GM21576 (cell line): ENCODE results near the gene PDSS1.
"Not testable (repeated sequence)": the region's sequence is repeated elsewhere in the genome, so short reads cannot be mapped to it uniquely, and the experiment has no call there.

ENCODE experiments used
- ATAC-seq: cut with Tn5 transposase; IDR thresholded peaks from one replicate; pipeline ENCODE4 v1.9.1; 2021; ENCODE audit warnings: mild to moderate bottlenecking, moderate library complexity; ENCODE audit not compliant: unreplicated experiment

PDSS1 gene

DNA sequence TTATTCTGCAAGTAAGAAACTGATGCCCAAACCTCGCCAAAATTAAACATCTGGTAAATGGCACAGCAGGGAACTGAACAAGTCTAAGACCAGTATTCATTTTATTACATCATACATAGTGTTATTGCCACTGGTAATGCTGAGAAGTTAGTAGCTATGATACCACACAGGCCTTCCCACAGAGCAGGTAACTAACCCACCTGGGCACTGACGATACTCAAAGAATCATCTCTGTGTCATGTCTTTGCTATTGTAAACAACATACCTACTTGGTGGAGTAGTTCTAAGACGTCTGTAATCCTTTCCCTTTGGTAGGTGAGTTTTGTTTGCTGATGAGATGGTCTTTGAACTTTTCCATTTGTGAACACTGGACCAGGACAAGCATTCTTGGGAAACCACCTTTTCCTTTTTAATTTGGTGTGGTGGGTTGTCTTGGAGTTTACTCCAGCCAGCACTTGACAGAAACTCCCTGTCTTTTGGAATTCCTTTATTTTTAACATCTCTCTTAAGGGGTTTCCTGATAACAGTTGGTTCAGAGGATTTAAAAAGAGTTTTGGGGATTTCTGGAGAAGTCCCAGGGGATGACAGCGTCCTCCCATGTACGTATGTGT lies 40.9 kb downstream of the PDSS1 start:
- ATAC-seq, result no peak

DNA sequence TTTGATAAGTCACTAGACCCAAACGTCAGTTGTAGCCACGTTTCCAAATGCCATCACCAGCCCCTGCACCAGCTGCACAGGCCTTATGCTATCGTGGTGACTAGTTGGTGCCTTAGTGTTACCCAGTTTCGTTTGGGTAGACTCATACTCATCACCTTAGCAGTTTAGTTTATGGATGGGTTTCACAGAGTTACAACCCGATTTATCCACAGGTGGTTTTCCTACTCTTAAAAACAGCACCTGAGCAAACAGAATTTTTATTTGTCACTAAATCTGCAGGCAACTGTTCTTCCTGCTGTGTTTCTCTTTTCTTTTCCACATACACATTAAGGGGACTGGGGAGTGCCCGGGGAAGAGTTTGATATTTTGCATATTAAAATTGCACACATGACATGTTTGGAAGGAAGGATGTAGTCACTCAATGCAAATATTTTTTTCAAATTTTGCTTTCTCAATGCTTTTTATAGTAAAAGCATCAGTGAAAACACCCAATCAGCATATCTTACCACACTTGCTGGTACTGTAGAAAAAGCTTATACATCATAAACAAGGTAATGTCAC lies 41.6 kb downstream of the PDSS1 start:
- peak; percentile 35 for ATAC-seq

DNA sequence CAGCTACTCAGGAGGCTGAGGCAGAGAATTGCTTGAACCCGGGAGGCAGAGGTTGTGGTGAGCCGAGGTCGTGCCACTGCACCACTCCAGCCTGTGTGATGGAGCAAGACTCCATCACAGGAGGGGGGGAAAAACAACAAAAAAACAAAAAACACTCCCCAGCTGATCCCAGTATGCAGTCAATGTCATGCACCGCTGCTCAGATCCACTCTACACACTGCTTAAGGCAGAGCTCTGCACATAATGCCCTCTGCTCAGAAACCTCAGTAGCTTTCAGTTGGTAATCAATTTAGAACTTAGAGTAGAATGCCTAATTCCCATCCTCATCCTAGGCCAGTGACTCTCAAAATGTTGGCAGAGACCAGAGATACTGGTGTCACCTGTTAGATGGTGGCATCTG lies 43.9 kb downstream of the PDSS1 start:
- ATAC-seq, result no peak

DNA sequence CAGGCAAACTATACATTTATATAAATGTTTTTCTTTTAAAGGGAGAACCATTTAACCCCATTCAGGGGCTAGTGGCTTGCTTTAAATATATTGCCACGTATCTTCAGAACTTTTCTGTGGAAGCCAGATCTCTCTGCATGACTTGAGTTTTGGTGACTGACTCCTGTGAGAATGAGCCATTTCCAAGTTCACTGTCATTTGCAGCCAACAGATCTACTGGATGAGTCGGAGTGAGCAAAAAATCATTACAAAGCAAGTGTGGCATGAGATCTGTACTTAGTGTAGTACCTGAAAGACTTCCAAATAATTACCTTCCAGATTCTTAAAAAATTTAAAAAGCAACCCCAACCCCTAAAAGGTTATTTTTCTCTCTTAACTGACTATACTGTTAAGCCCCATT lies 45.6 kb downstream of the PDSS1 start:
- no peak for ATAC-seq

DNA sequence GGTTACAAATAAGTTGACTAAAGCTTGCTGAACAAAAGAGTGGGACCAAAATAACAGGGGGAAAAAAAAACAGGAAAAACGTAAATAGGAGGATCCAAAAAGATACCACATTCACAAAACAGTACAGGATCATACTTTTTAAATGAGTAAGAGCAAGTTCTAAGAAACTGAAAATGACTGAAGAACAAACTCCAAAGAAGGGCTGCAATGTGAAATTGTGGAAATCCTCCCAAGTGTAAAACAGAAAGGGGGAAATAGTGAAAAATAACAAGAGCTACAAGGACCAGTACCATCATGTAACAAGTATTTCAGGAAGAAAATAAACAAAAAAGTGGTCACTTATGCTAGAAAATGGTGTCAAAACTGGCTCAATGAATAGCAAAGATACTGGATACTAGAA lies 46.3 kb downstream of the PDSS1 start:
- no peak for ATAC-seq

DNA sequence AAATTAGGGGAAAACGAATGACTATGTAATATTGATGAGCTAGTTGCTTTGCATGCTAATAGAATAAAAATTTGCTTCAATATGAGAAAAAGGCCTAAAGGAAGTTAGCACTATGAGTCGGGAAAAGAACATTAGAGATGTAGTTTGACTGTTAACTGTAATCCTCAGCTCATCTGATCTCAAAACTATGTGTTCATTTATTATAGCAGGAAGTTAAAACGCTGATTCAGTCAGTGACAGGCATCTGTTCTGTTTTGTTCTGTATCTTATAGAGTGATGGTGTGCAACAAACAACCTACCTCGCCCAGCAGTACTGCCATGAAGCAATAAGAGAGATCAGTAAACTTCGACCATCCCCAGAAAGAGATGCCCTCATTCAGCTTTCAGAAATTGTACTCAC lies 48.6 kb downstream of the PDSS1 start:
- no peak for ATAC-seq

DNA sequence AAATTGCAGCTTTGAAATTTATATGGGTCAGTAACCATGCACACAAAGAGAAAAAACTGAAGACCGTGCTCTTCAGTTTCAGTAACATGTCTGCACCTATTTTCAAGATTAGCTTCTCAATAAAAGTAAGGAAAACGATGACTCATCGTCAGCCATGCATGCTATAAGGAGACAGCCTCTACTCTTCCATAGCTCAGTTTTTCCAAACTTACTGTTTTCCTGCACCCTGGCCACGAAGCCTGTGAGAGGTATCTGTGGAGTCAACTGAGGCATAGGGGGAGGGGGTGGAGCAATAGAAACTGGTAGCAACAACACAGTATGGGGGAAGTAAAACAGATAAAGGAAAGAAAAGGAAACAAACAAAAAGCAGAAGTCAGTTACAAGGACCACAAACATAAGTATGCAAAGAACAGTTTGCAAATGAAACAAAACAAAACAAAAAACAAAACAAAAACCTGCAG lies 58.0 kb downstream of the PDSS1 start:
- peak; percentile 94 for ATAC-seq

DNA sequence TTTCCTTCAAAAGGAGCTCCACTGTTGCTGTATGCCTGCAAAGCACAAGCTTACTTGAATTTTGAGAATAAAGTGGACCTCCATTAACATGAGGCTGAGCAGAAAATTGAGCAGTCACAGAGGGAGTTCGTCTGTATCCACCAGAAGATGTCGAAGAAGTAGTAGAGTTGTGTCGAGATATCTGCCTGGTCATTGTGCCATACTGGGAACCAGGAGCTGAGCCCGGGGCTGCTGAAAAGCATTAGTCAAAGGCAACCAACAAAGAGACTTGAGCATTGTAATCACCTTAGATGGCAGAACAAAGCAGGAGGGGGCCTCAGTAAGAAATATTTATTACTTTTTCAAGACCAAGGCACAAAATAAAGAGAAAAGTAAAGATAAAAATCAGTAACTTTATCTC lies 61.5 kb downstream of the PDSS1 start:
- no peak for ATAC-seq

DNA sequence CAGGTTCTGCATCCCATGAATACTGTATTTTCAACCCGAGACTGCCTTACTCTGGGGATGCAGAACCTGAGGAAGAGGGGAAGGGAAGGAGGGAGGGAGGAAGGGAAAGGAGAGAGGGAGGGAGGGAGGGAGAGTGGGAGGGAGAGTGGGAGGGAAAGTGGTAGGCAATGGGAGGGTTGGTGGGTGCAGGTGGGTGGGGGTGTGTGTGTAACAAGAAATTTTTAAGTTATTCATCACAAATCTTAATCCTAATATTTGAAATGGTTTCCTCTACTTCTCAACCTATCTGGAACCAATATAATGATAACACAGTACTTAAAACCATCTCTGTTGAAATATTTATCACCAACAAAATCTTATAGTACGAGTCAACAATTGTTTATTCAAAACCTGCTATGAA lies 68.0 kb downstream of the PDSS1 start:
- no peak for ATAC-seq

DNA sequence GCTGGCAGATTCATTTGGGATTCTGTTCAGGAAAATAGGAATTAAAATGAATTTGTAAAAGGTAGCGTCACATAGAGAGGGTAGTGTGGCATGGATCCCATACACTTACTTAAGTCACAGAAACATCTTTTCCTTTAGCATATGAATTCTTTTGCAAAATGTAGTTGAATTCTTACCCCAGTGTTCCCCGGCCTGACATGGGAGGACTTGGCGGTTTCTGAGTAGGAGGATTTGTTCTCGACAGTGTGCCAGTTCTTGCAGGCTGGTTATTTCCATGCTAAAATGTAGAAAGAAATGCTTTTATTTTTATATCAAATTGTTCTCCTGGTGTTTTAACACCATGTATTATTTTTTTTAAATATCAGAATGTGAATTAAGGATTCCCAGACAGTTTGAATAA lies 72.6 kb downstream of the PDSS1 start:
- ATAC-seq, result no peak

DNA sequence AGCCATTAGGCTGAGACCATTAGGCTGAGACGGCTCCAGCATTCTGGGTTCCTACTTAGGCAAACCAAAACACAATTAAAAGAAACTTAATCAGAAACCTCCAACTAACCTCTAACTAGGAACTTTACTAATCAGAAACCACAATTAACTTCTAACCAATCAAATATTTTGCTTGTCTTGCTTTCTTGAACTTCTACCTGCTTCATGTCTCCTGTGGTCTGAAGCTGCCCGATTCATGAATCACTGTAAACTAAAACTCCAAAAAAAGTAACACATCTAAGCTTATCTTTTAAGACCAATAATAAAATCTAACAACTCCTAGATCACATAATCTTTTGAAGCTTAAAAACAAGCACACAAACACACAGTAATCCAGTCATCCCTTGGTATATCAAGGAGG lies 76.1 kb downstream of the PDSS1 start:
- no peak for ATAC-seq

DNA sequence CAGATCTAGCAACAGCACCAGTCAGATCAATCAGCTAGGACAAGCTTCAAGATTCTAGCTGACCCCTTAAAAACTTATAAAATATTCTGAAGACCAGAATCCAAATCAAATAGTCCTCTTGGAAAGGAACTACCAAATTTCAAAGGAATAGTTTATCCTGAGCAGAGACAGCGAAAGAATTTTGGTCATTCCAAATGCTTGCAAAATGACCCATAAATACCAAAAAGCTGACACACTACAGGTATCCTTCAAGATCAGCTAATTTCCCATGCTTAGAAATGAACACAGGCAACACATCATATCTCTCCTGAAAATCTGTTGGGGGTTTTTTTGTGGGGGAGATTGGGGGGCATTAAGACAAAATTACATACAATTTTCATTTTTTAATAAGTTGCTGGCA lies 78.8 kb downstream of the PDSS1 start:
- ATAC-seq, result no peak

DNA sequence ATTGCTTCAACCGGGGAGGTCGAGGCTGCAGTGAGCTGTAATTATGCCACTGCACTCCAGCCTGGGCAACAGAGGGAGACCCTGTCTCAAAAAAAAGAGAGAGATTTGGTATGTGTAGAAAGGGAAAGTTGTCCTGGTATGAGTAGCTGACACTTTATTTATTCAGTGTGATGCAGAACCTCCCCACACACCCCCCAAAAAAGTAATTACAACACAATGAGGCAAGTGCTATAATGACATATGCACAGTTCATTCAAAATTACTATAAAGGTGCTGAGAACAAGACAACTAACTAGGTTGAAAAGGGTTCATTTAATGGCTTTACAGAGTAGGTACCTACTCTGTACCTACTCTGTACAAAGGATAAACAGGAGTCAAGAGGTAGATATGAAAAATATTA lies 80.2 kb downstream of the PDSS1 start:
- no peak for ATAC-seq

DNA sequence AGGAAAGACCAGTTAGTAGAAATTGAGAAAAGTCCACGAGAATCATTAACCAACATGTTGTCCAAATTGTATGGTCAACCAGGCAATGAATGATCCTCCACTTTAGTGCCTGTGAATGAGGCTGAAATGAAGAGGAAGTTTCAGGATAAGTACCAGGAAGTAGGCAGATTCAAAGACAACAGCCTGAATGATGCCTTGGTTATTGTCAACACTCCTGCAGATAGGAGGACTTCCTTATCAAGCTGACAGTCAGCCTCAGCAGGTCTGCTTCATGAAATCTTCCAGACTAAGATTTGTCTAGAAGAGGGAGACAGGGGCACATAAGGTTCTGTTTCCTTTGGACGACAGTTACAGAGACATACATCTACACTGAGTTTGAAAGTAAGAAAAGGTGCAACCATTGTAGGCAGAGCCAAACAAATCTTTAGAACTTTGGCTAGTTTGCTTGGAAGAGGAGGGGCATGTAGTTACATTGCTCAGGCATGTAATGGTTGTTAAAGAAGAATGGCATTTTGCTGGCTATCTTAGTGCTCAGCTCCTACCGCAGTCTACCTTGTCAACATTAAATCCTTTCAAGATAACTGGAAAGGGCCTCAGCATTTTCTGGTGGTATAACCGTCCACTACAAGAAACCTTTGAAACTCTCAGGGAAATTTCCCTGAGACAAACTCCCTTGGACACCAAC lies 81.8 kb downstream of the PDSS1 start:
- ATAC-seq, result no peak

DNA sequence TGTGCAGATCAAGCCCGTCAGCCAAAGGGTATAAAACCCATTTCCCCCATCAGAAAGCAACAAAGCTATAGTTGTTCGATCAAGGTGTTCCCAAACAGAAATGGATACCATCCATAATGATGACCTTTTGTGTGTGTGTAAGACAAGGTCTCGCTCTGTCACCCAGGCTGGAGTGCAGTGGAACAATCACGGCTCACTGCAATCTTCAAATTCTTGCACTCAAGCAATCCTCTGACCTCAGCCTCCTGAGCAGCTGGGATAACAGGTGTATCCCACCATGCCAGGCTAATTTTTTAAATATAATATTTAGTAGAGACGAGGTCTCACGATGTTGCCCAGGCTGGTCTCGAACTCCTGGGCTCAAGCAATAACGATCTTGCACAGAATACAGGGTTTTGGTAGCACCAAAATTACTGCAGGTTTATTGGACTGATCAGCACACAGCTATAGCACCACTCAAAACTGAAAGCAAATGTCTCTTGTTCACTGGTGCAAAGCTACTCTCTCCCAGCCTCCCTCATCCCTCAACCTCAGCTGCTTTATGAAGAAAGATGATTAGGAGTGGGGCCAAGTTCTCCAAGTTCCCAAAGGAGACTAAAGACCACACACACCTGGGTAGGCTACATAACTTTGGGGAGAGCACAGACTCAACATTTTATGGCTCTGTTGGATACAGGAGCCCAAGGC lies 82.7 kb downstream of the PDSS1 start:
- ATAC-seq, result peak; percentile 42

DNA sequence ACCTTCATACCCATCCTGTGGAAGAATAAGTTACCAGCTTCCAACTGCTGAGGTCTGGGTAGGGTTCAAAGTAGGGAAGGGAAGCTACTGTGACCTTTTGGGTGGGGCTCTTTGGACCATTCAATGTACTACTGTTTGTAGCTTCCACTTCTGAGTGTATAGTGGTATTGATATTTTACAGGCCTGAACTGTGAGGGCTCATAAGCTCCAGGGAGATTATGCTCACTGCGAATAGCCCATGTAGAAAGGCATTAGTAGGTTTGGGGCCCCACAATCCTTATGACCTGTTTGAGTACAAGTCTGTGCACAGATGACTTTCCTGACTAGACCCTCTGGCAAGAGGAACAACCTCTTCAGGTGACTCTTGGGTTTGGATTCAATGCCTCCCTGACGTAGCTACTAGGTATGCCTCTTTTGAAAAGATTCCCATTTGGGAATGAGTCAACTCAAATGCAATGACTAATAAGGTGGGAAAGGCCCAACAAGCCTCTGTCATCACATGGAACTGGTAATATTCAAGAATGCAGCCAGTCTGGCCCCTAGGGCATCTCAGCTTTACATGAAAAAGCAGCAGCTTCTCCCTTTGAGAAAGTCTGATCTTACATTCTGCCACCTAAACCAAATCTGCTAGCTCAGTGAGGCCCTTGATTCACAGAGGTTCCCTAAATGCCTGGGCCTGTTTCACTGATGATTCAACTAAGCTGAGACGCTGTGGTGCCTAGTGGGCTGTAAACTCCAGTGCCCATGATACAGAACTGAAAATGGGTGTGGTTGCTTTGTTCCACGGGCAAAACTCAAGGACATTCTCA lies 83.5 kb downstream of the PDSS1 start:
- peak; percentile 68 for ATAC-seq

DNA sequence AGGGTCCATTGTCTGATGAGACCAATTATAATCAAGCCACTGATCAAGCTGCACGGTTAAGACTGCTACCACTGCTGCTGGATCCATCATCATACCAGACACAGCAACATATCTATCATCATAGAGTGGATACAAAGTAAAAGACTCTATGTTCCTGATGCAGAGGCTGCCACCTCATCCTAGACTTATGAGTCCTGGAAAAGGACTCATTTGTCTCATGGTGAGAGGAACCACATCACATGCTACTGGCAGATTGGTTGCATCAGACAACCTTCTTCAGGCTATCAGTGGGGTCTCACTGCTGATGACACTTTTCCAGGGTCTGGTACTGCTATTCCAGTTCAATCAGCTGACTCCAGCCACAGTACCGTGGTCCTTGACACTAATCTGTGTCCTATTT lies 84.3 kb downstream of the PDSS1 start:
- ATAC-seq, result no peak

DNA sequence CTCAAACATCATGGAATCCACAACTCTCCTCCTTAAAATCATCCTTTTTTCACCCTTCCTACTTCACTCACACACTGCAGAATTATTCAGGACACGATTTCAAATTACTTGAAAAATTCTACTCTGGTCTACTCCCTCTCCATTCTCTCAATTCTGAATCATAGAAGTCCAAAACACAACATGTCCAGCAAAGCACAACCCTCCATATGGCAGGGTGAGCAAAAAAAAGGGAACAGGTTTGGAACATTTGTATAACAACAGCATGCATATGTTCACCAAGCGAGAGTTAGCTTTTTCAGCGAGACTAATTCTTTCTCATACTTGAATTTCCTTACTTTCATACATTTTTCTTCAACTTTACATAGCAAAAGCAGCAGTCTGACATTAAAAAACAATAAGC lies 89.9 kb downstream of the PDSS1 start:
- no peak for ATAC-seq

DNA sequence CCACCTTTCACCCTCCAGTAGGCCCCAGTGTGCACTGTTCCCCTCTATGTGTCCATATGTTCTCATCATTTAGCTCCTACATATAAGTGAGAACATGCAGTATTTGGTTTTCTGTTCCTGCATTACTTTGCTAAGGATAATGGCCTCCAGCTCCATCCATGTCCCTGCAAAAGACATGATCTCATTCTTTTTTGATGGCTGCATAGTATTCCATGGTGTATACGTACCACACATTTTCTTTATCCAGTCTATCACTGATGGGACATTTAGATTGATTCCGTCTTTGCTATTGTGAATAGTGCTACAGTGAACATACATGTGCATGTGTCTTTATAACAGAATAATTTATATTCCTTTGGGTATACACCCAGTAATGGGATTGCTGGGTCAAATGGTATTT lies 92.3 kb downstream of the PDSS1 start:
- not testable (repeated sequence) for ATAC-seq

DNA sequence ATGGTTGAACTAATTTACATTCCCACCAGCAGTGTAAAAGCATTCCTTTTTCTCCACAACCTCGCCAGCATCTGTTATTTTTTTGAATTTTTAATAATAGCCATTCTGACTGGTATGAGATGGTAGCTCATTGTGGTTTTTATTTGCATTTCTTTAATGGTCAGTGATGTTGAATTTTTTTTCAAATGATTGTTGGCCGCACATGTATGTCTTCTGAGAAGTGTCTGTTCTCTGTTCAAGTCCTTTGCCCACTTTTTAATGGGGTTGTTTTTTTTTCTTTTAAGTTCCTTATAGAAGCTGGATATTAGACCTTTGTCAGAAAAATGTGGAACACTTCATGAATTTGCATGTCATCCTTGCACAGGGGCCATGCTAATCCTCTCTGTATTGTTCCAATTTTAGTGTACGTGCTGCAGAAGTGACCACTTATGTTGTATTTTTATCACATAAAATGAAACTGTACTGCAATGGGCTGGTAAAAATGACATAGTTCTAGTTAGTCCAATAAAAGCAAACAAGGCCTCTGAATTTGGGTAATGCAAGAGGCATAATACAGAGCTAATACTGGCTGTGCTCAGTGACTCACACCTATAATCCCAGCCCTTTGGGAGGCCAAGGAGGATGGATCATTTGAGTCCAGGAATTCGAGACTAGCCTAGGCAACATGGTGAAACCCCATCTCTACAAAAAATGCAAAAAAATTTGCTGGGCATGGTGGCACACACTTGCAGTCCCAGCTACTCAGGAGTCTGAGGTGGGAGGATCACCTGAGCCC lies 92.9 kb downstream of the PDSS1 start:
- no peak for ATAC-seq
